Activated CD8-positive, alpha-beta T cell treated with anti-CD3 and anti-CD28 coated beads for 36 hours (primary cell): ENCODE results near the gene FBXW5. TPM values are rescaled to one million over a fixed set of nuclear protein-coding genes. Genes with fewer than 3 reads are reported as not detected.
A peak's percentile ranks its signal among the peaks of the same experiment; 100 is the strongest.

ENCODE experiments used
- ATAC-seq: fragments of 200-7000 bp; cut with Tn5 transposase; one replicate; pipeline ENCODE4 v1.10.0; 2021; ENCODE audit warnings: mild to moderate bottlenecking, moderate library complexity
- CTCF ChIA-PET: fragments of 350-600 bp; sonication (Branson Sonifier 250); formaldehyde crosslinking; loops from one replicate; lab custom pipeline; 2021; ENCODE audit warnings: antibody characterized with exemption; lab: Charles Lee
- POLR2A ChIA-PET: fragments of 350-600 bp; sonication (Branson Sonifier 250); formaldehyde crosslinking; loops from one replicate; lab custom pipeline; 2021; ENCODE audit warnings: antibody characterized with exemption; lab: Charles Lee
- DNase-seq: peaks from one replicate; pipeline ENCODE4 v3.0.0-alpha.2; 2020
- H3K27ac Mint-ChIP-seq: one replicate; pipeline ENCODE4 v1.8.0; 2021; ENCODE audit warnings: mild to moderate bottlenecking, mixed read lengths
- H3K27me3 Mint-ChIP-seq: one replicate; pipeline ENCODE4 v1.8.0; 2021; ENCODE audit warnings: mixed read lengths
- H3K36me3 Mint-ChIP-seq: one replicate; pipeline ENCODE4 v1.8.0; 2021; ENCODE audit warnings: low read depth, mixed read lengths
- H3K4me1 Mint-ChIP-seq: one replicate; pipeline ENCODE4 v1.8.0; 2021; ENCODE audit warnings: low read depth, mixed read lengths
- H3K4me3 Mint-ChIP-seq: one replicate; pipeline ENCODE4 v1.8.0; 2021; ENCODE audit warnings: mild to moderate bottlenecking, moderate library complexity, mixed read lengths
- H3K9me3 Mint-ChIP-seq: one replicate; pipeline ENCODE4 v1.8.0; 2021; ENCODE audit warnings: mixed read lengths
- intact Hi-C: fragments of 100-400 bp; cut with micrococcal nuclease; formaldehyde crosslinking; loops from one replicate; pipeline ENCODE4 v1.10.0; 2022
- total RNA-seq, 2 experiments: library from RNA; stranded (reverse); gene quantifications; one replicate each; pipeline ENCODE4 v1.2.3, GENCODE V29; 2021
- TF ChIP-seq, protein P1 (sequence below): fragments of 200-600 bp; IDR thresholded peaks from one replicate; pipeline ENCODE4 v1.8.0; 2022; ENCODE audit warnings: antibody characterized with exemption, mild to moderate bottlenecking

The FBXW5 gene
- total RNA-seq, 2 experiments from 2014 or later = 53.4 to 54.0 TPM

DNA sequence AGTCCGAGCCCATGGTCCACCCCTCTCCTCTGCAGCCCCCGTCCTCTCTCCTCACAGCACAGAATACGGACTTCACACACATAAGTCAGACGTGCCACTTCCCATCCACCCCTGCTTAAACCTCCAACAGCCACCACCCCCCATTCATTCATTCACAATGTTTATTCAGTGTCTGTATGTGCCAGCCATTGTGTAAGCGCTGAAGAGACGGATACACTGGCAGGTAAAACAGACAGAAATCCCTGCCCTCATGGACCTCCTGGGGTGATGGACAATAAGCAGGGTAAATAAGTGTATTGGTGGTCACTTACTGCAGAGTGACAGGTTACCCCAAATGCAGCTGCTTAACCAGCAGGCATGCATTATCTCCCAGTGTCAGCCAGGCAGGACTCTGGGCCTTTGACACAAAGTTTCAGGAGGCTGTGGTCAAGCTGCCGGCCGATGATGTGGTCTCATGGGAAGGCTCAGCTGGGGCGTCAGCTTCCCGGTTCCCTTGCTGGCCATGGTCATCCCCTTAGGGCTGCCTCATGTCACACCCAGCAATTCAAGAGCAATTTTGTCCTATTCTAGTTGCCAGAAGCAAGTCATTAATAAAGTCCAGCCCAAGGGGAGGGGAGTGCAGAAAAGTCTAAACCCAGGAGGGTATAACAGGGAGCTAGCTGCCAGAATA lies 45.8 kb upstream of the FBXW5 start:
- peaks cover 15% of the 10 kb centered on the region for H3K4me1 Mint-ChIP-seq
- H3K36me3 Mint-ChIP-seq = peaks cover 6% of the 10 kb centered on the region
- no peak overlapping the region for H3K27ac Mint-ChIP-seq
- peaks cover 4% of the 10 kb centered on the region for H3K27me3 Mint-ChIP-seq
- intact Hi-C loops = no loop called here
- H3K9me3 Mint-ChIP-seq = no peaks in the 10 kb centered on the region
- ChIA-PET CTCF (interaction anchor here (0.9 to 5.8 kb wide), 4 partner anchors 8 to 45 kb away, joined by 3 to 48 read pairs (median 13); partner anchors contain the start of genes ABCA2 and LCNL1), POLR2A (interaction anchor here (0.9 to 1.8 kb wide), 4 partner anchors 9 to 128 kb away, joined by 3 to 5 read pairs (median 3); partner anchors contain the start of genes EDF1 and PTGDS)
- ATAC-seq (no peak), DNase-seq (no peak)
- TF ChIP-seq, protein P1, sequence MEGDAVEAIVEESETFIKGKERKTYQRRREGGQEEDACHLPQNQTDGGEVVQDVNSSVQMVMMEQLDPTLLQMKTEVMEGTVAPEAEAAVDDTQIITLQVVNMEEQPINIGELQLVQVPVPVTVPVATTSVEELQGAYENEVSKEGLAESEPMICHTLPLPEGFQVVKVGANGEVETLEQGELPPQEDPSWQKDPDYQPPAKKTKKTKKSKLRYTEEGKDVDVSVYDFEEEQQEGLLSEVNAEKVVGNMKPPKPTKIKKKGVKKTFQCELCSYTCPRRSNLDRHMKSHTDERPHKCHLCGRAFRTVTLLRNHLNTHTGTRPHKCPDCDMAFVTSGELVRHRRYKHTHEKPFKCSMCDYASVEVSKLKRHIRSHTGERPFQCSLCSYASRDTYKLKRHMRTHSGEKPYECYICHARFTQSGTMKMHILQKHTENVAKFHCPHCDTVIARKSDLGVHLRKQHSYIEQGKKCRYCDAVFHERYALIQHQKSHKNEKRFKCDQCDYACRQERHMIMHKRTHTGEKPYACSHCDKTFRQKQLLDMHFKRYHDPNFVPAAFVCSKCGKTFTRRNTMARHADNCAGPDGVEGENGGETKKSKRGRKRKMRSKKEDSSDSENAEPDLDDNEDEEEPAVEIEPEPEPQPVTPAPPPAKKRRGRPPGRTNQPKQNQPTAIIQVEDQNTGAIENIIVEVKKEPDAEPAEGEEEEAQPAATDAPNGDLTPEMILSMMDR = no peak
- peak overlapping the region; percentile 86 for H3K4me3 Mint-ChIP-seq

DNA sequence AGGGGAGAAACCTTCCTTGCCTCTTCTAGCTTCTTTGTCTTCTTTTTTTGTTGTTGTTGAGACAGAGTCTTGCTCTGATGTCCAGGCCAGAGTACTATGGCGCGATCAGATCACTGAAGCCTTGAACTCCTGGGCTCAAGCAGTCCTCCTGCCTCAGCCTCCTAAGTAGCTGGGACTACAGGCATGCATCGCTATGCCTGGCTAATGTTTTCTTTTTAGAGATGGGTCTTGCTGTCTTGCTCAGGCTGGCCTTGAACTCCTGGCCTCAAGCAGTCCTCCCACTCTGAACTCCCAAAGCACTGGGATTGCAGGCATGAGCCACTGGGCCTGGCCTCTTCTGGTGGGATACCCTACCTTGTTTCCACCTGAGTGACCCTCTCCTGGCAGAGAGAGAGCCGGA lies 44.3 kb upstream of the FBXW5 start:
- Mint-ChIP-seq H3K9me3 (no peaks in the 10 kb centered on the region), H3K27me3 (peaks cover 9% of the 10 kb centered on the region), H3K36me3 (peaks cover 5% of the 10 kb centered on the region), H3K4me1 (peaks cover 12% of the 10 kb centered on the region), H3K27ac (no peak overlapping the region), H3K4me3 (no peak overlapping the region)
- intact Hi-C loops = no loop called here
- POLR2A ChIA-PET = interaction anchor here (0.8 kb wide), 1 partner anchor 19 kb away, joined by 3 read pairs; no protein-coding TSS in a partner anchor
- ATAC-seq = no peak
- CTCF ChIA-PET = interaction anchor here (0.8 to 5.8 kb wide), 5 partner anchors 11 to 79 kb away, joined by 3 to 48 read pairs (median 3); partner anchors contain the start of gene ABCA2
- no peak for DNase-seq
- TF ChIP-seq, protein P1 = no peak

DNA sequence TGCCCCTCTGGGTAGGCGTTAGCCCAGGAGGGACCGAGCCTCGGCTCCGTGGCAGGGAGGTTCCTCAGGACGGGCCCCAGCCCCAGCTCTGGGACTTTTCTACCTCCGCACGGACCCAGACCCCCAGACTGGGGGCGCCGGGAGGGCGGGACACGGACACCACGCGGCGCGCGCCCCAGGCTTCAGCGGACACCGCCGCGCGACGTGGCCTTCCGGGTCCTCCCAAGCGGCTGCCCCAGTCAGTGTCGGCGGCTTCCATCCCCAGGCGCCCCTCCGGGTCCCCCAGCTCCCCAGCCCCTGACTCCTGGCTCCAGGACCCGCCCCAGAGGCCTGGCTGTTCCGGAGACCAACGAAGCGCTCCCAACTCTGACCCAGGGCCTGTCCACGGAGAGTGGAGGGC lies 41.3 kb upstream of the FBXW5 start:
- intact Hi-C loops = no loop called here
- CTCF ChIA-PET = interaction anchor here (1.0 kb wide), 1 partner anchor 82 kb away, joined by 4 read pairs; no protein-coding TSS in a partner anchor

DNA sequence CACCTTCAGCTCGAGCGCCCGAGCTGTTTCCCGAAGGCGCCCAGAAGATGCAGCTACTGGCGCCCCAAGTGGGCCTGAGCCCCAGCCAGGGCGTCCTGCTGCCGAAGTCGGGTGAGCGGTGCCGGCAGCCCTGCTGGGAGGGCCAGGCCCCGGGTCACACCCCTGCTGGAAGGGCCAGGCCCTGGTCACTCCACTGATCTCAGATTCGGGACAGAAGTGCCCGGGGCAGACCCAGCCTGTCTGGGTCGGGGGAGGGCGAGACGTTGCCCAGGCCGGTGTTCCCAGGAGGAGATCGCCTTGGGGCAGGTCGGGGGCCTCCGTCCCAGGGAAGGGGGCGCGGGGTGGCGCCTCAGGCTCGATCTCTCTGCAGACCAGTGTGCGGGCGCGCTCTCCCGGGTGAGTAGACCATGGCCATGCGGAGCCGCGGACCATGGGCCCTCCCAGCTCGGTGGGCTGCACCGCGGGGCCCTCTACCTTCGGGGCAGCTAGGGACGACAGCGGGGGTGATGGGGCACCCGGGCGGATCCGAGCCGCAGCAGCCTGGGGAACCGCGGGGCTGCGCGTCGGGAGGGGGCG lies 40.6 kb upstream of the FBXW5 start:
- H3K27me3 Mint-ChIP-seq = peaks cover 11% of the 10 kb centered on the region
- H3K27ac Mint-ChIP-seq = no peak overlapping the region
- no peaks in the 10 kb centered on the region for H3K36me3 Mint-ChIP-seq
- POLR2A ChIA-PET = interaction anchor here (0.6 to 1.1 kb wide), 3 partner anchors 9 to 189 kb away, joined by 3 to 5 read pairs (median 3); partner anchors contain the start of gene CCDC183
- CTCF ChIA-PET = interaction anchor here (0.7 kb wide), 2 partner anchors 37 to 50 kb away, joined by 3 read pairs; no protein-coding TSS in a partner anchor
- no peaks in the 10 kb centered on the region for H3K9me3 Mint-ChIP-seq
- peak; percentile 31 for ATAC-seq
- H3K4me3 Mint-ChIP-seq = no peak overlapping the region
- no peaks in the 10 kb centered on the region for H3K4me1 Mint-ChIP-seq
- intact Hi-C loops = no loop called here
- TF ChIP-seq, protein P1 = no peak
- no peak for DNase-seq

More for the DNA sequence above, 41.3 kb upstream of the FBXW5 start:
- Mint-ChIP-seq H3K36me3 (no peaks in the 10 kb centered on the region), H3K27me3 (peaks cover 11% of the 10 kb centered on the region), H3K4me1 (no peaks in the 10 kb centered on the region), H3K27ac (no peak overlapping the region), H3K9me3 (no peaks in the 10 kb centered on the region), H3K4me3 (no peak overlapping the region)
- ATAC-seq (no peak), DNase-seq (no peak)
- POLR2A ChIA-PET = interaction anchor here (1.0 to 1.1 kb wide), 2 partner anchors 8 to 14 kb away, joined by 3 to 5 read pairs; no protein-coding TSS in a partner anchor
- TF ChIP-seq, protein P1 = no peak
